ENCODE measurements around the gene LRRK2. TPM values are rescaled to one million over a fixed set of nuclear protein-coding genes. Genes with fewer than 3 reads are reported as not detected.

The LRRK2 gene
- total RNA-seq, 2 donors from 2014 or later: 28.8 to 32.0 TPM

- Histone ChIP-seq H3K36me3 (no peaks in the 10 kb centered on the region), H3K9me3 (no peaks in the 10 kb centered on the region), H3K4me3 (no peak overlapping the region), H3K4me1 (ENCODE audit: control insufficient read depth in 1 of 2, low read depth in 2 of 2) (peaks cover 0 to 33% of the 10 kb centered on the region in 2 donors), H3K27me3 (replicated peaks; ENCODE audit: insufficient read depth) (no peaks in the 10 kb centered on the region), H3K27ac (no peak overlapping the region)
- no peak for ATAC-seq (ENCODE audit: insufficient number of reproducible peaks, low FRiP score, low read depth)
- no peak for DNase-seq (ENCODE audit: low spot score)
- TF ChIP-seq CTCF (IDR thresholded peaks at IDR 0.05): no peak
These were observed 113.8 kb downstream of the LRRK2 start for GRCh38 chr12:40338621-40339020.

- Histone ChIP-seq H3K4me1 (ENCODE audit: control insufficient read depth in 1 of 2, low read depth in 2 of 2) (peaks cover 0 to 24% of the 10 kb centered on the region in 2 donors), H3K4me3 (no peak overlapping the region), H3K36me3 (no peaks in the 10 kb centered on the region), H3K9me3 (no peaks in the 10 kb centered on the region), H3K27ac (no peak overlapping the region), H3K27me3 (replicated peaks; ENCODE audit: insufficient read depth) (no peaks in the 10 kb centered on the region)
- TF ChIP-seq CTCF (IDR thresholded peaks at IDR 0.05): no peak
- DNase-seq (ENCODE audit: low spot score) (no peak), ATAC-seq (ENCODE audit: insufficient number of reproducible peaks, low FRiP score, low read depth) (no peak)
These were observed 117.2 kb downstream of the LRRK2 start for GRCh38 chr12:40342010-40342409.

GRCh38 chr12:40343124-40343523 lies 118.3 kb downstream of the LRRK2 start:
- Histone ChIP-seq H3K27ac (no peak overlapping the region), H3K9me3 (no peaks in the 10 kb centered on the region), H3K27me3 (replicated peaks; ENCODE audit: insufficient read depth) (no peaks in the 10 kb centered on the region), H3K4me3 (no peak overlapping the region), H3K4me1 (ENCODE audit: control insufficient read depth in 1 of 2, low read depth in 2 of 2) (peaks cover 0 to 12% of the 10 kb centered on the region in 2 donors), H3K36me3 (no peaks in the 10 kb centered on the region)
- DNase-seq (ENCODE audit: low spot score) (no peak), ATAC-seq (ENCODE audit: insufficient number of reproducible peaks, low FRiP score, low read depth) (no peak)
- TF ChIP-seq CTCF (IDR thresholded peaks at IDR 0.05): no peak

- H3K9me3 ChIP-seq: no peaks in the 10 kb centered on the region
- H3K4me1 ChIP-seq (ENCODE audit: control insufficient read depth in 1 of 2, low read depth in 2 of 2): peaks cover 0 to under 1% of the 10 kb centered on the region in 2 donors
- H3K4me3 ChIP-seq: no peak overlapping the region
- no peak for TF ChIP-seq CTCF (IDR thresholded peaks at IDR 0.05)
- no peaks in the 10 kb centered on the region for H3K27me3 ChIP-seq (replicated peaks; ENCODE audit: insufficient read depth)
- no peaks in the 10 kb centered on the region for H3K36me3 ChIP-seq
- ATAC-seq (ENCODE audit: insufficient number of reproducible peaks, low FRiP score, low read depth) (no peak), DNase-seq (ENCODE audit: low spot score) (no peak)
- H3K27ac ChIP-seq: no peak overlapping the region
These were observed 119.5 kb downstream of the LRRK2 start for GRCh38 chr12:40344312-40344711.

- TF ChIP-seq CTCF (IDR thresholded peaks at IDR 0.05): no peak
- Histone ChIP-seq H3K27ac (no peak overlapping the region), H3K4me1 (ENCODE audit: control insufficient read depth in 1 of 2, low read depth in 2 of 2) (no peaks in the 10 kb centered on the region), H3K4me3 (no peak overlapping the region), H3K36me3 (peaks cover 12% of the 10 kb centered on the region), H3K27me3 (replicated peaks; ENCODE audit: insufficient read depth) (no peaks in the 10 kb centered on the region), H3K9me3 (no peaks in the 10 kb centered on the region)
- DNase-seq (ENCODE audit: low spot score) (no peak), ATAC-seq (ENCODE audit: insufficient number of reproducible peaks, low FRiP score, low read depth) (no peak)
These were observed 127.2 kb downstream of the LRRK2 start for GRCh38 chr12:40351976-40352375.

Data from thoracic aorta (tissue), 2 donors.